HepG2 (cell line): ENCODE results near the gene CGNL1. TPM values are rescaled to one million over a fixed set of nuclear protein-coding genes. Genes with fewer than 3 reads are reported as not detected.
A peak's percentile ranks its signal among the peaks of the same experiment; 100 is the strongest.

ENCODE experiments used
- DMAP1 ChIP-seq: IDR thresholded peaks from 2 replicates; pipeline ENCODE4 v1.6.1; 2016
- ETV6 ChIP-seq: sonication (generic); formaldehyde crosslinking; conservative IDR thresholded peaks from 2 replicates; pipeline ENCODE4 v1.4.0; 2020; ENCODE audit warnings: missing genetic modification reagents
- LCORL ChIP-seq, 2 experiments: fragments of 450-650 bp in 1 of 2; sonication (generic) in 1 of 2; formaldehyde crosslinking in 1 of 2; IDR thresholded peaks; 2 replicates each; pipeline versions ENCODE4 v1.5.0 to v1.6.1; 2017 to 2020; ENCODE audit warnings: antibody characterized with exemption in 1 of 2, missing genetic modification reagents in 1 of 2
- RERE ChIP-seq: IDR thresholded peaks from 2 replicates; pipeline ENCODE4 v1.6.1; 2016; ENCODE audit warnings: low read depth, missing genetic modification reagents, missing compliant biosample characterization
- SATB2 ChIP-seq: sonication (generic); formaldehyde crosslinking; IDR thresholded peaks from 2 replicates; pipeline ENCODE4 v1.5.0; 2020; ENCODE audit warnings: missing genetic modification reagents
- SIX1 ChIP-seq: sonication (generic); formaldehyde crosslinking; IDR thresholded peaks from 2 replicates; pipeline ENCODE4 v1.4.0; 2020; ENCODE audit warnings: missing genetic modification reagents, borderline replicate concordance
- THAP8 ChIP-seq: sonication (generic); formaldehyde crosslinking; IDR thresholded peaks from 2 replicates; pipeline ENCODE4 v1.5.1; 2020; ENCODE audit warnings: missing genetic modification reagents, mild to moderate bottlenecking, borderline replicate concordance
- ZBTB43 ChIP-seq: sonication (generic); formaldehyde crosslinking; conservative IDR thresholded peaks from 2 replicates; pipeline ENCODE4 v1.4.0; 2020; ENCODE audit warnings: missing genetic modification reagents
- ZEB1 ChIP-seq: IDR thresholded peaks from 2 replicates; pipeline ENCODE4 v1.6.1; 2012; ENCODE audit warnings: mild to moderate bottlenecking, low read depth, inconsistent platforms; ENCODE audit not compliant: insufficient replicate concordance
- ZNF235 ChIP-seq: sonication (generic); formaldehyde crosslinking; IDR thresholded peaks from 2 replicates; pipeline ENCODE4 v1.8.1; 2023; ENCODE audit warnings: mild to moderate bottlenecking, missing genetic modification reagents, borderline replicate concordance
- ZNF263 ChIP-seq: sonication (generic); formaldehyde crosslinking; IDR thresholded peaks from 2 replicates; pipeline ENCODE4 v1.4.0; 2020; ENCODE audit warnings: missing genetic modification reagents
- ZNF562 ChIP-seq: sonication (generic); formaldehyde crosslinking; IDR thresholded peaks from 2 replicates; pipeline ENCODE4 v1.8.0; 2022; ENCODE audit warnings: missing genetic modification reagents, borderline replicate concordance
- ZNF776 ChIP-seq: sonication (generic); formaldehyde crosslinking; IDR thresholded peaks from 2 replicates; pipeline ENCODE4 v1.4.0; 2020; ENCODE audit warnings: mild to moderate bottlenecking, missing genetic modification reagents
- polyA plus RNA-seq, 8 experiments: library from polyadenylated mRNA; depleted of rRNA in 3 of 8; stranded (reverse) in 7 of 8; unstranded in 1 of 8; fragments of >200 nt; fragmentation: Illumina TruSeq in 4 of 8; extraction: Trizol in 4 of 8; gene quantifications; 2 replicates each; pipeline versions ENCODE4 v1.2.1 to v1.2.3, GENCODE V29; 2011 to 2016; ENCODE audit warnings: low read depth in 4 of 8, missing spikeins in 1 of 8, mixed read lengths in 1 of 8; ENCODE audit not compliant: insufficient read depth in 1 of 8
- total RNA-seq, 5 experiments: library from RNA; depleted of rRNA; stranded (reverse); fragments of >200 nt; fragmentation: Illumina TruSeq; extraction: Trizol; gene quantifications; 2 replicates each; pipeline ENCODE4 v1.2.3, GENCODE V29; 2016; ENCODE audit warnings: low read depth in 1 of 5
- TF ChIP-seq, protein P1 (sequence below): sonication (generic); formaldehyde crosslinking; conservative IDR thresholded peaks from 2 replicates; pipeline ENCODE4 v1.4.0; 2020; ENCODE audit warnings: missing genetic modification reagents
- TF ChIP-seq, protein P2 (sequence below): sonication (generic); formaldehyde crosslinking; IDR thresholded peaks from 2 replicates; pipeline ENCODE4 v1.9.0; 2022; ENCODE audit warnings: missing genetic modification reagents, mild to moderate bottlenecking, borderline replicate concordance

CGNL1 gene
- total and polyA plus RNA-seq, 2 of the 13 experiments (the other 11 are each of a cell fraction or from before 2014, with no cell fraction given): 5.6 to 15.6 TPM

- no peak for TF ChIP-seq ZNF235
- TF ChIP-seq, protein P1, sequence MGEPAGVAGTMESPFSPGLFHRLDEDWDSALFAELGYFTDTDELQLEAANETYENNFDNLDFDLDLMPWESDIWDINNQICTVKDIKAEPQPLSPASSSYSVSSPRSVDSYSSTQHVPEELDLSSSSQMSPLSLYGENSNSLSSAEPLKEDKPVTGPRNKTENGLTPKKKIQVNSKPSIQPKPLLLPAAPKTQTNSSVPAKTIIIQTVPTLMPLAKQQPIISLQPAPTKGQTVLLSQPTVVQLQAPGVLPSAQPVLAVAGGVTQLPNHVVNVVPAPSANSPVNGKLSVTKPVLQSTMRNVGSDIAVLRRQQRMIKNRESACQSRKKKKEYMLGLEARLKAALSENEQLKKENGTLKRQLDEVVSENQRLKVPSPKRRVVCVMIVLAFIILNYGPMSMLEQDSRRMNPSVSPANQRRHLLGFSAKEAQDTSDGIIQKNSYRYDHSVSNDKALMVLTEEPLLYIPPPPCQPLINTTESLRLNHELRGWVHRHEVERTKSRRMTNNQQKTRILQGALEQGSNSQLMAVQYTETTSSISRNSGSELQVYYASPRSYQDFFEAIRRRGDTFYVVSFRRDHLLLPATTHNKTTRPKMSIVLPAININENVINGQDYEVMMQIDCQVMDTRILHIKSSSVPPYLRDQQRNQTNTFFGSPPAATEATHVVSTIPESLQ (CRISPR knock-in tag): no peak
- TF ChIP-seq LCORL (IDR thresholded peaks at IDR 0.05): no peak
- no peak for TF ChIP-seq LCORL (CRISPR knock-in tag; IDR thresholded peaks at IDR 0.05)
- TF ChIP-seq SIX1 (CRISPR knock-in tag): no peak
- peak; percentile 49 for TF ChIP-seq ZEB1
- no peak for TF ChIP-seq ZNF776 (CRISPR knock-in tag)
- TF ChIP-seq RERE: no peak
- TF ChIP-seq THAP8: no peak
- TF ChIP-seq, protein P2, sequence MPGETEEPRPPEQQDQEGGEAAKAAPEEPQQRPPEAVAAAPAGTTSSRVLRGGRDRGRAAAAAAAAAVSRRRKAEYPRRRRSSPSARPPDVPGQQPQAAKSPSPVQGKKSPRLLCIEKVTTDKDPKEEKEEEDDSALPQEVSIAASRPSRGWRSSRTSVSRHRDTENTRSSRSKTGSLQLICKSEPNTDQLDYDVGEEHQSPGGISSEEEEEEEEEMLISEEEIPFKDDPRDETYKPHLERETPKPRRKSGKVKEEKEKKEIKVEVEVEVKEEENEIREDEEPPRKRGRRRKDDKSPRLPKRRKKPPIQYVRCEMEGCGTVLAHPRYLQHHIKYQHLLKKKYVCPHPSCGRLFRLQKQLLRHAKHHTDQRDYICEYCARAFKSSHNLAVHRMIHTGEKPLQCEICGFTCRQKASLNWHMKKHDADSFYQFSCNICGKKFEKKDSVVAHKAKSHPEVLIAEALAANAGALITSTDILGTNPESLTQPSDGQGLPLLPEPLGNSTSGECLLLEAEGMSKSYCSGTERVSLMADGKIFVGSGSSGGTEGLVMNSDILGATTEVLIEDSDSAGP (CRISPR knock-in tag): no peak
- TF ChIP-seq DMAP1 (CRISPR knock-in tag): no peak
- no peak for TF ChIP-seq SATB2 (CRISPR knock-in tag)
- TF ChIP-seq ETV6 (CRISPR knock-in tag): no peak
- no peak for TF ChIP-seq ZNF562 (CRISPR knock-in tag)
- no peak for TF ChIP-seq ZBTB43
- no peak for TF ChIP-seq ZNF263 (CRISPR knock-in tag)
Observed at GRCh38 chr15:57559875-57560274, 183.6 kb downstream of the CGNL1 start (continued).
